Mucosa of rectum (tissue), 2 donors: ENCODE results near the gene CNST.
A peak's percentile ranks its signal among the peaks of the same experiment; 100 is the strongest.

Experiments used
- H3K27ac ChIP-seq, 2 donors: one replicate each; pipeline ENCODE4 v1.7.0; 2013; ENCODE audit warnings: inconsistent platforms in 2 of 2, low read depth in 2 of 2, low read length in 2 of 2
- H3K27me3 ChIP-seq, 2 donors: one replicate each; pipeline ENCODE4 v1.7.0; 2013; ENCODE audit warnings: low read length in 2 of 2; ENCODE audit not compliant: control insufficient read depth in 2 of 2, insufficient read depth in 2 of 2
- H3K36me3 ChIP-seq, 2 donors: one replicate each; pipeline ENCODE4 v1.7.0; 2013; ENCODE audit warnings: low read length in 2 of 2; ENCODE audit not compliant: control insufficient read depth in 2 of 2, insufficient read depth in 2 of 2
- H3K4me1 ChIP-seq, 2 donors: one replicate each; pipeline ENCODE4 v1.7.0; 2013; ENCODE audit warnings: low read length in 2 of 2, mild to moderate bottlenecking in 1 of 2; ENCODE audit not compliant: control insufficient read depth in 2 of 2, insufficient read depth in 2 of 2
- H3K4me3 ChIP-seq, 2 donors: one replicate each; pipeline ENCODE4 v1.7.0; 2013; ENCODE audit warnings: low read length in 2 of 2
- H3K9ac ChIP-seq, 2 donors: one replicate each; pipeline ENCODE4 v1.7.0; 2013; ENCODE audit warnings: low read length in 2 of 2, low read depth in 1 of 2, mild to moderate bottlenecking in 1 of 2
- H3K9me3 ChIP-seq, 2 donors: one replicate each; pipeline ENCODE4 v1.7.0; 2013; ENCODE audit warnings: low read length in 2 of 2; ENCODE audit not compliant: control insufficient read depth in 2 of 2
- donor health status: healthy.
- donor health status: Normal muscosa, but diverticular disease.

CNST gene

GRCh38 chr1:246530482-246530881 is 35.8 kb upstream of the CNST start:
- Histone ChIP-seq H3K27ac (no peak overlapping the region), H3K4me3 (no peak overlapping the region), H3K9ac (no peak overlapping the region), H3K27me3 (no peaks in the 10 kb centered on the region), H3K36me3 (no peaks in the 10 kb centered on the region), H3K4me1 (no peaks in the 10 kb centered on the region), H3K9me3 (peaks cover 0 to 6% of the 10 kb centered on the region in 2 donors)

- H3K4me1 ChIP-seq = no peaks in the 10 kb centered on the region
- peaks cover 0 to 6% of the 10 kb centered on the region in 2 donors for H3K9me3 ChIP-seq
- H3K4me3 ChIP-seq = no peak overlapping the region
- H3K27me3 ChIP-seq = no peaks in the 10 kb centered on the region
- H3K9ac ChIP-seq = no peak overlapping the region
- H3K27ac ChIP-seq = no peak overlapping the region
- no peaks in the 10 kb centered on the region for H3K36me3 ChIP-seq
Measured at GRCh38 chr1:246532519-246532918, 33.7 kb upstream of the CNST start.

- Histone ChIP-seq H3K4me1 (peaks cover 0 to 3% of the 10 kb centered on the region in 2 donors), H3K27me3 (no peaks in the 10 kb centered on the region), H3K4me3 (no peak overlapping the region), H3K27ac (no peak overlapping the region), H3K9me3 (peaks cover 0 to 6% of the 10 kb centered on the region in 2 donors), H3K36me3 (no peaks in the 10 kb centered on the region), H3K9ac (no peak overlapping the region)
Measured at GRCh38 chr1:246533371-246533905, 32.8 kb upstream of the CNST start.

- Histone ChIP-seq H3K27me3 (no peaks in the 10 kb centered on the region), H3K4me1 (peaks cover 0 to 3% of the 10 kb centered on the region in 2 donors), H3K4me3 (no peak overlapping the region), H3K36me3 (no peaks in the 10 kb centered on the region), H3K9me3 (peaks cover 0 to 6% of the 10 kb centered on the region in 2 donors), H3K9ac (no peak overlapping the region), H3K27ac (no peak overlapping the region)
Measured at GRCh38 chr1:246534114-246534513, 32.1 kb upstream of the CNST start.

GRCh38 chr1:246537441-246537840 is 28.8 kb upstream of the CNST start:
- Histone ChIP-seq H3K9me3 (no peaks in the 10 kb centered on the region), H3K9ac (no peak overlapping the region), H3K27me3 (no peaks in the 10 kb centered on the region), H3K36me3 (peaks cover 10 to 16% of the 10 kb centered on the region in 2 donors), H3K4me1 (peaks cover 0 to 3% of the 10 kb centered on the region in 2 donors), H3K4me3 (no peak overlapping the region), H3K27ac (no peak overlapping the region)

- H3K27ac ChIP-seq = peak overlapping the region; percentile 26 to 78
- peaks cover 11 to 17% of the 10 kb centered on the region in 2 donors for H3K36me3 ChIP-seq
- H3K9ac ChIP-seq = no peak overlapping the region
- no peaks in the 10 kb centered on the region for H3K9me3 ChIP-seq
- no peaks in the 10 kb centered on the region for H3K27me3 ChIP-seq
- H3K4me3 ChIP-seq = no peak overlapping the region
- peaks cover 0 to 3% of the 10 kb centered on the region in 2 donors for H3K4me1 ChIP-seq
Measured at GRCh38 chr1:246537887-246538286, 28.4 kb upstream of the CNST start.

GRCh38 chr1:246540738-246541491 is 25.3 kb upstream of the CNST start:
- Histone ChIP-seq H3K36me3 (peaks cover 31 to 32% of the 10 kb centered on the region in 2 donors), H3K9ac (no peak overlapping the region), H3K27me3 (no peaks in the 10 kb centered on the region), H3K4me1 (peaks cover 0 to 3% of the 10 kb centered on the region in 2 donors), H3K4me3 (no peak overlapping the region), H3K9me3 (no peaks in the 10 kb centered on the region), H3K27ac (no peak overlapping the region)

GRCh38 chr1:246544001-246544400 is 22.3 kb upstream of the CNST start:
- Histone ChIP-seq H3K4me3 (no peak overlapping the region), H3K27ac (no peak overlapping the region), H3K36me3 (peaks cover 34 to 36% of the 10 kb centered on the region in 2 donors), H3K9ac (no peak overlapping the region), H3K27me3 (no peaks in the 10 kb centered on the region), H3K4me1 (no peaks in the 10 kb centered on the region), H3K9me3 (no peaks in the 10 kb centered on the region)

- H3K36me3 ChIP-seq = peaks cover 27 to 29% of the 10 kb centered on the region in 2 donors
- H3K27ac ChIP-seq = no peak overlapping the region
- no peaks in the 10 kb centered on the region for H3K9me3 ChIP-seq
- no peak overlapping the region for H3K4me3 ChIP-seq
- no peaks in the 10 kb centered on the region for H3K27me3 ChIP-seq
- no peak overlapping the region for H3K9ac ChIP-seq
- no peaks in the 10 kb centered on the region for H3K4me1 ChIP-seq
Measured at GRCh38 chr1:246549665-246550064, 16.6 kb upstream of the CNST start.

GRCh38 chr1:246550402-246550801 is 15.9 kb upstream of the CNST start:
- Histone ChIP-seq H3K9ac (no peak overlapping the region), H3K4me3 (no peak overlapping the region), H3K27me3 (no peaks in the 10 kb centered on the region), H3K27ac (no peak overlapping the region), H3K36me3 (peaks cover 28 to 33% of the 10 kb centered on the region in 2 donors), H3K9me3 (no peaks in the 10 kb centered on the region), H3K4me1 (no peaks in the 10 kb centered on the region)
